HG03342 (cell line): ENCODE data around the gene TRIM67.

Source experiments
- ATAC-seq: cut with Tn5 transposase; IDR thresholded peaks from one replicate; pipeline ENCODE4 v1.9.1; 2021; ENCODE audit warnings: mild to moderate bottlenecking, moderate library complexity; ENCODE audit not compliant: unreplicated experiment

TRIM67 gene

DNA sequence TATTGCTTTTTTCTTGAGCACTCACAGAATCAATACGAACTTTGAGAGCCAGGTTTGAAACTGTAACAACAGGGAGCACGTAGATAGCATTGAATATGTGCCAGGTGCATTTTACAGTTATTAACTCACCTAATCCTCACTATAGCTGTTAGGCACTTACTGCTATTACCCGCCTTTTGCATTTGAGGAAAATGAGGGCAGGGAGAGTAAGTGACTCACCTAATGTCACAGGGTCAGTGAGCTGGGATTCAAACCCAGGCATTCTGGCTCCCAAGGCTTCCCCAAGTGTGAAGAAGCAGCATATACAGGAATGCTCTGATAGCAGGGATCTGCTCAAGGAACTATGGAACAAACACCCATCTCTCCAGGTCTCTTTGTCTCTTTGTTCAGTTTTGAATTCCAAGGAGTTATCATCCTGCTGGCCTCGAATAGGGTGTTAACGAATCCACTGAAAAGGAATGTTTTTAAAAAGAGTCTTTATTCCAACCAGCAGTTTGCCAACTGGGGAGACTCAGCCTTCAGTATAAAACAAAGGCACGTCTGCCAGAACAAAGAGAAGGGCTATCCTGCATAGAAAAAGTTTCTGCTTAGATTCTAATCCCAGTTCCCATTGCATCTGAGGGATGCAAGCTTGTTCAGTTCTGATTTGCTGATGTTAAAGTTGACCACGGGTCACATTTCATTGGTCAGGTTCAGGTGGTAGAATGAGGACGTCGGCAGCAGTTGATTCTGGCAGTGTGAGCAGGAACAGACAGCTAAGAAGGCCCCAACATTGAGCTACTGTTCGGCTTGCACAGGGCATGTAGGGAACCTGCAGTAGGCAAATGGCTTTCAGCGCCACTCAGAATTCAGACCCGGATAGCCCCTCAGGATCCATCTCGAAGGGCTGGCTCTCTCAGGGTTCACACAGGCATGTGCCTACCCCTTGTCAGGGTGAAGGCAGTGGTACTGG lies 22.1 kb downstream of the TRIM67 start:
- ATAC-seq: no peak

DNA sequence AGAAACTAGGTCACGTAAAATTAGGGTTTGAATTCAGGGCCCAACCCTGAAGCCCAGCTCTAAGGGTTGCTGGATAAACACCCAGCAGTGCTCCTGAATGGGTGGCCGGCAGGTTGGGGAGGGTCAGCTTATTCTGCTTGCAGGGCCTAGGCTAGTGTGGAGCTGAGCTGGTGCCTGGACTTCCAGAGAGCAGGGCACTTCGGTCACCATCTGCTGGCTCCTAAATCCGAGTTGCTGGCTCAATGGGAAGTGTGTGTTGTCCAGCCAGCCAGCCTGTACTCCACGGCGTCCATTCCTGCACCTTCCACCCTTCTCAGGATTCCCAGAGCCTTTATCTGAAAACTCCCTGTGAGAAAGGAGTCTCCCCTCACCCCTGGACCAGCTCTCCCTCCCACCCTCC lies 23.0 kb downstream of the TRIM67 start:
- no peak for ATAC-seq

DNA sequence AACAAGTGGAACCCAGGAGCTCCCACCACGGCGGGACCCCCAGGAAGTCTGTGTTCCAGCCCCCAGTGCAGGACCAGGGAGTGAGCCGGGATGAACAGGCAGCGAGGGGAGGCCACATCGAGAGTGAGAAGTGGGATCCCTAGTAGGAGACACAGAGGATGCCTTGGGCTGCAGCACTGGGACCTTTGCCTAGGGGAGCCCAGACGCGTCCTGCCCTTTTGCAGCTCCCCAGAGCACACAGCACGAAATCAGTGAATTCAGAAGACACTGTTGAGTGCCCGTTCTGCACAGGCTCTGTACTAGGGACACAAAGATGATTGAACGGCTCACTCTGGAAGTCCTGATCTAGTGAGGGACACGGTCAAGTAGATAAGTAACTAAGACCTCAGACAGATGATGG lies 23.5 kb downstream of the TRIM67 start:
- ATAC-seq: no peak

GRCh38 chr1:231186356-231187115 lies 24.7 kb downstream of the TRIM67 start:
- ATAC-seq: no peak

GRCh38 chr1:231187571-231187970 lies 25.7 kb downstream of the TRIM67 start:
- ATAC-seq: no peak

- no peak for ATAC-seq
These were observed 26.2 kb downstream of the TRIM67 start for GRCh38 chr1:231188072-231188471.

- no peak for ATAC-seq
These were observed 26.9 kb downstream of the TRIM67 start for GRCh38 chr1:231188768-231189167.

- ATAC-seq: no peak
These were observed 27.9 kb downstream of the TRIM67 start for GRCh38 chr1:231189683-231190270.

DNA sequence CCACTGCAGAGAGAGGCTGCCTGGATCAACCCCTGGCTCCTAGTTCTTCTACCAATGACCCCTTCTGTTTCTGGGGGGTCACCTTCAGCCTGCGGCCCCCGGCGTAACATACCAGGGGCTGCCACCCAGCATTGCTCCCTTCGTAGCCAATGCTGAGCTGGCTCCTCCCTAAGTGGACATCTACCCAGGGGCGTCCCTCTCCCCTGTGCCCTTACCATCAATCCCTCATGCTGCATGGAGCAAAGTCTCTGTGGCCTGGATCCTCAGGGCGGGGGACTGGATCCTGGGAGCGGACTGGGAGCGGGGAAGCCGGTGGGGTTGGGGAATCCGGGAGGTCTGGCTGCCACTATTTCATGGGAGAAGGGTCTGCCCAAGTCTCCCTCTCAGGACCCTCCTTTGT lies 28.6 kb downstream of the TRIM67 start:
- ATAC-seq: no peak

DNA sequence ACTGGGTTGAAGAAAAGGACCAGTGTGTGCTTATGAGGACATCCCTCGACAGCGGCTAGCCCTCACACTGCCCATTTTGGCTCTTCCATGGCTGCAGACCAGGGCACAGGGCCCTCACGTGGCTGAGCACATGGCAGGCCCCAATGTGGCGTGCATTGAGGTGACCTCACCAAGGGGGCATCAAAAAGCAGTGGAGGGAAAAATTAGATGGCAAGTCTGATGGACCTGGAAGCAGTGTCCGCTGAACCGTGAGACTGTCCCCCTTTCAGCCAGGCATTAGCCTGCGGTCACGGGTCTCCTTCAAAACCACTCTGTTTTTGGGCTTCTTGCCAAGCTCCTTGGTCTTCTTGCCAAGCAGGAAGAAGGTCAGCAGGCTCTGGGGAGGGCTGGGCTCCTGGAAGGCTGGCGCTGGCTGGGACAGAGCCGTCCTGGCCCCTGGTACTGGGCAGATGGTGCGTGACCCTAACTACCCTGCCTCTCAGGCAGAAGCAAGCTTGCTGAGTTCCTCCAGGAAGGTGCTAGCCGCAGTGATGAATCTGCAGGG lies 30.8 kb downstream of the TRIM67 start:
- ATAC-seq: no peak

DNA sequence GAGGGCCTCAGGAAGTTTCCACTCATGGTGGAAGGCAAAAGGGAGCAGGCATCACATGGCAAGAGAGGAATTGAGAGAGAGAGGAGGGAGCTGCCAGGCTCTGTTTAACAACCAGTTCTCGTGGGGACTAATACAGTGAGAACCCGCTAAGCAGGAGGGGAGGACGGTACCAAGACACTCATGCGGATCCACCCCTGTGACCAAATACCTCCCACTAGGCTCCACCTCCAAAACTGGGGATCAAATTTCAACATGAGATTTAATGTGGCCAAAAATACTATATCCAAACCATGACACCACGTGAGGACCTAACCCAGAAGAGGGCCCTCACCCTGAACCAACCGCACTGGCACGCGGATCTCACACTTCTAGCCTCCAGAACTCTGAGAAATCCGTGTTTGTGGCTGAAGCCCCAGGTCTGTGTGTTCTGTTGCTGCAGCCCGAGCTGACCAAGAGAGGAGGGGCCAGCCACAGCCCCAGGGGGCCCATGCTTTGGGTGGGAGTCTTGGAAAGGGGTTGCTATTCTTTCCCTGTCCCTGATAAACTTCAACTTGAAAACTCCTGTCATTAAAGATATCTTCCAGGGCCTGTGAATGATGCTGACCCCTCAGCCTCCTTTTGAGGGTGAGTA lies 32.0 kb downstream of the TRIM67 start:
- ATAC-seq: no peak

DNA sequence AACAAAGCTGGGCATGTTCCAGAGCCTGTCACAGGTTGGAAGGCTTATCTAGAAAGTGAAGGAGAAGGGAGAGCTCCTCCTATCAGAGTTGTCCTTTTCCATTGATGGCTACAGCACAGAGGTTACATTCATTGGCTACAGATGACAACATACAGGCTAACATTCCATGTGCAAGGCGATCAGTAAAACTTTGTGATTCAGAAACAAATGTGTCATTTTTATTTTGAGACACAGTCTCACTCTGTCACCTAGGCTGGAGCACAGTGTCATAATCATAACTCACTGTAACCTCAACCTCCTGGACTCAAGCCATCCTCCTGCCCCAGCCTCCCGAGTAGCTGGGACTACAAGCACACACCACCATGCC lies 32.6 kb downstream of the TRIM67 start:
- no peak for ATAC-seq

GRCh38 chr1:231194843-231195516 lies 33.1 kb downstream of the TRIM67 start:
- no peak for ATAC-seq

- no peak for ATAC-seq
These were observed 34.4 kb downstream of the TRIM67 start for GRCh38 chr1:231196307-231196706.

- no peak for ATAC-seq
These were observed 34.9 kb downstream of the TRIM67 start for GRCh38 chr1:231196728-231197127.

DNA sequence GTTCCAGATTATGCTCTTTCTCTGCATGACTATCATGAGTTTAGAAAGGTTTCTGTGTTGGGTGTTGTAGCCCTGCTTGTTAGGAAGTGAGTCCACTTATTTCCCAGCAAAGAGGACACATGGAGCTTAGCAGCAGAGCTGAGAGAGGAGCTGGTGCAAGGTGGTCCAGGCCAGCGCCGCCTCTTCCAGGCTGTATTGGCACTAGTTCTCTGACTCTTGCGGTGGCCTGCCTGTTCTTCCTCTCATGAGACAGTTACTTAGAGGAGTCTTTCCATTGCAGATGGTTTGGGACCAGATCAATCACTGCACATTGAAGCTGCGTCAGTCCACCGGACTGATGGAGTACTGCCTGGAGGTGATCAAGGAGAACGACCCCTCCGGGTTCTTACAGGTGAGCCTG lies 38.0 kb downstream of the TRIM67 start:
- ATAC-seq: no peak

GRCh38 chr1:231200388-231201031 lies 38.7 kb downstream of the TRIM67 start:
- ATAC-seq: no peak

DNA sequence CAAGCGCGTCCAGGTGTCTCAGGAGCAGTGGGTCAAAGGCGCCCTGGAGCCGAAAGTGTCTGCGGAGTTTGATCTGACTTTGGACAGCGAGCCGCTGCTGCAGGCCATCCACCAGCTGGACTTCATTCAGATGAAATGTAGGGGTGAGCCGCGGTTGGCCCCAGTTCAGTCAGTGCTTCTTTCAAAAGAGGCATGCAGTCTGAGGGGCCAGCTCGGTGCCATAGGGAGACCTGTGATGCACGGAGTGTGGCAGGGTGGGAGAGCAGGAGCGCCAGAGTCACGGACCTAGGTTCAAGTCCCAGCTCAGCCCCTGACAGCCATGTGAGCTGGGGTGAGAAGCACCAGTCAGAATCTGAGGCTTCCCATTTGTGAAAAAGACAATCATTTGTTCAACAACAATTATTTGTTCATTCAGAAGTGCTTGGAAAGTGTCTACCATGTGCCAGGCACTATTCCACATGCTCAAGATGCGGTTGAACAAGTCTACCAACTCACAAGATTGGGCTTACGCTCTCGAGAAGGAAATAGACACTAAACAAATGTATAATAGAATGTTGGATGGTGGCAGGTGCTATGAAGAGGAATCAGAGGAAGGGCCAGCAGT lies 39.6 kb downstream of the TRIM67 start:
- ATAC-seq: no peak

- no peak for ATAC-seq
These were observed 40.2 kb downstream of the TRIM67 start for GRCh38 chr1:231201979-231202633.
